ENCODE measurements around the gene NINJ2.

The NINJ2 gene

DNA sequence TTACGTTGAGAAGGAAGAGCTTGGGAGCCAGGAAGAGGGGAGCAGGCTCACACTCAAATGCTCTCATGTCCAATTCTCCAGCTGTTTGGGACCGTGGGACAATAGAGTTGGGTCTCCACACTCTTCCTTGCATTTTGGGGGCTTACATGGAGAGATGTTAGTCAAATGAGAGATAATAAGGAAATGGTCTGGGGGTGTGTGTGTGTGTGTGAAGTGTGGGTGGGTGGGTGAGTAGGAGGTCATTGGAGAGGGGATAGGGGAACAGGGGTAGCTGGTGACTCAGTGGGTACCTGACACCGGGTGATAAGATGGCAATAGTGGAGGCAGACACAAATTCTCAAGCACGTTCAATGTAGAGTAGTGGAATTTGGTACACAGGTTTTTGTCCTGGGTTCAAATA, 135.5 kb downstream of the NINJ2 start:
- no peak for DNase-seq

DNA sequence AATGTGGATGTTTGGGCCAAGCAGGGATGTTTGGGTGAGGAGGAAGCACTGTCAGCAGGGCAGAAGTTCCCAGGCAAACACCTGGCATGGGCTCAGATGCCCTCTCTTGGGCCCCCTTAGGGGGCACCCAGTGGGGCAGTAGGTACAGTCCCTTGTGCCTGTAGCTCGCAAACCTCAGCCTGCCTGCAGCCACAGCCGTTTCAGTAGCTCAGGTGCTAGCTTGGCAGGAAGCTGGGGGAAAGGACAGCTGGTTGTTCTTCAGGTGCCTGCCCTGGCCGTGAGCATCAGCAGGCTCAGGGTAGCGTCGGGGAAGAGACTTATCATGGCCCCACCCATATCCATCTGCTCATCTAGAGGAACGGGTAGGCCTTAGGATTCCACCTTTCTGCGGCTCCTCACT, 136.0 kb downstream of the NINJ2 start:
- DNase-seq = no peak

DNA sequence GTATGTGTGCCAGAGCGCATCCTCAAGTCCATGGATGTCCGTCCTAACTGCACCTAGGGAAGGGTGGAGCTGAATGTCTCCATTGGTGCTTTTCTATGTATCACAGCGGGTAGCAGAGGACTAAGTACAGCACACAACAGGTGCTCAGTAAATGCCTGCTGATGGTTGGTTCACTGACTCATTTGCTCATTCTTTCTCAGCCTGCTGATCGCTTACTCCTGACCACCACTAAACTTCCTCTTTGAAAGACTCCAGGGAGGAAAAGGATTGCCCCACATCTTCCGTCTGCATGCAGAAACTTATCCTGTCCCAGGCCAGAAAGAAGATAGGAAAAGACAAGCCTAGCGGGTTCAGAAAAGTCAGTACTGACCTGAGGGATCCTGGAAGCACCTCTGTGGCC, 137.2 kb downstream of the NINJ2 start:
- peak; percentile 62 to 67 for DNase-seq

DNA sequence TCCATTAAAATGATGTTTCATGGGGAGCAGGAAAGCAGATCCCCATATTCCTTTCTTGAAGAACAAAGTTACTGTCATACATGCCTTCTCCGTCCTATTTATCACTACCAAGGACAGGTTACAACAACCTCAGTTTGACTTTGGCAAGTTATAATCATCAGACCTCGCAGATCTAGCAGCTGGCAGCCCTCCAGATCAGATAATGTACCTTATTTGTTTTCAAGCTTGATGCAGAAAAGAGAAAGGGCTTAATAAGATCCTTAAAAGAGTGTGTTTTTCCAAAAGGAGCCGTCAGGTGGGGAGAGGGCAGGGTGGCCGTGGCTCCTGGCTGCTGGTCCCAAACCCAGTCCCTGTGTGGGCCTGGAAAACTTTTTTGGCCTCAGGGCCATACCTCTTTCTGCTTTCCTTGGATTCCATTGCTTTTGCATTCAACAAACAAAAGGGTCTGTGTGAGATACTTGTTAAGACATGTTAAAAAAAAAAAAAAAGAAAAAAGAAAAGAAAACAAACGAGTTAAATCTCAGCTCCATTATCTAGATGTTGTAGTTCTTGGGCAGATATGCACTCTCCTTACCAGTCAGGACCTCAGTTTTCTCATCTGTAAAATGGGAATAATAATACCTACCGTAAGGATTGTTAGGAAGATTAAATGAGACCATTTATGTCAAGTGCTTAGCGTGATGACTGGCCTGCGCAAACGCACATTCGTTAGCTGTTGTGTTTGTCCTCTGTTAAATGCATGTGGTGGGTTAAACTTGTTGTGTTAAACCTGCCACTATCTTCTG, 138.9 kb downstream of the NINJ2 start:
- no peak for DNase-seq

DNA sequence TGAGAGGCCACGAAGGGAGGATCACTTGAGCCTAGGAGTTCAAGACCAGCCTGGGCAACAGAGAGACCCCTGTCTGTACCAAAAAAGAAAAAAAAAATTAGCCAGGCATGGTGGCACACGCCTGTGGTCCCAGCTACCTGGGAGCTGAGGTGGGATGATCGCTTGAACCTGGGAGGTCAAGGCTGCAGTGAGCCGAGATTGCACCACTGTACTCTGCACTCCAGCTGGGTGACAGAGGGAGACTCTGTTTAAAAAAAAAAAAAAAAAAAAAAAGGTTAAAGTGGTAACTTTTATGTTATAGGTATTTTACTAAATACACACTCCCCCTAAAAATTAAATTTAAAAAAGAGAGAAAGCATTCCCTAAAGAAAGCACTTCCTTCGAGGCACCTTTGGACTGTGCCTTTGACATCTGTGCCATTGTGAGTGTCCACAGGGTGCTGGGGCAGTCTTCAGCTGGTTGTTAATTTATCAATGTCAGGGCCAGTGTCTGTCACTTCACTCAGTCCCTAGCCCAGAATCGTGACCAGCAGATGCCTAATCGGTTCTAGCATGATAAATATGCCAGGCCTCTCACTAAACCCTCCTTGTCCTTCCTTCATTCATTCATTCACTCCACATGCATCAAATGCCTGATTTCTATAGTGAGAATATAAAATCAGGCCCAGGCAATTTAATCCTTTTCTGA, 140.4 kb downstream of the NINJ2 start:
- no peak for DNase-seq

DNA sequence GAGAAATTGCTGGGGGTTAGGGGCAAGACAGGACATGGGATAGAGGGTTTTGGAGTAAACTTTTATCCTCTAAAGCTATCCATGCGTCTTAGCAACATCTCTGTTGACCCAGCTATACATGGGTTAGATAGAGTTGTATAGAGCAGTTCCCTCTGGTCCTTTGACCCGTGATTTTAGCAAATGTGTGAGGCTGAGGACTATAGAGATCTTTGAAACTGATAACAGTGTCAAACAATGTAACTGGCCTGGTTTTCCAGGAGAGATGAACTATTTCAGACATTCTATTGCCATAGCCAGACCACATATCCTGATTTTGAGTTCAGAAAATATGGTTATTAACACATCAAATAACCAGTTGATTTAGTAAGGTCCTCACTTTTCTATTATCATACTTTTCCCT, 143.1 kb downstream of the NINJ2 start:
- no peak for DNase-seq

DNA sequence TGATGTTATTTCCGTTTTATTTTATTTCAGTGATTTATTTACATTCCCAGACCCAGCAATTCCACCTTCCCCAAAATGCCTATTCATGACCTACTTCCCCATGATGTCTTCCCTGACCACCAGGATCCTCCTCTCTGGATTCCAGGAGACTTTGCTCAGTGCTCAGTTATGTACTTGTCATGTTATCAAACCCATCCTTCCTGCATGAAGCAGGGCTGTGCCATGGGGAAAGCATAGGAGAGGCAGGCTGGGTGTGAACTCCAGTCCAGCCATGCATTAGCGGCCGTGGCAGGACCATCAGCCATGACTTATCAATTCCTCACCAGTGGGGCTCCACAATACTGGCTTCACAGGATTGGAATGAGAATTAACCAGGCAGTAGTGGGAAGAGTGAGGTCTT, 145.7 kb downstream of the NINJ2 start:
- no peak for DNase-seq

All from inflammatory macrophage (primary cell).